ENCODE results near the gene PEDS1. TPM values are rescaled to one million over a fixed set of nuclear protein-coding genes. Genes with fewer than 3 reads are reported as not detected.

Gene PEDS1
- total RNA-seq, 1 experiment from 2014 or later = 26.0 TPM

DNA sequence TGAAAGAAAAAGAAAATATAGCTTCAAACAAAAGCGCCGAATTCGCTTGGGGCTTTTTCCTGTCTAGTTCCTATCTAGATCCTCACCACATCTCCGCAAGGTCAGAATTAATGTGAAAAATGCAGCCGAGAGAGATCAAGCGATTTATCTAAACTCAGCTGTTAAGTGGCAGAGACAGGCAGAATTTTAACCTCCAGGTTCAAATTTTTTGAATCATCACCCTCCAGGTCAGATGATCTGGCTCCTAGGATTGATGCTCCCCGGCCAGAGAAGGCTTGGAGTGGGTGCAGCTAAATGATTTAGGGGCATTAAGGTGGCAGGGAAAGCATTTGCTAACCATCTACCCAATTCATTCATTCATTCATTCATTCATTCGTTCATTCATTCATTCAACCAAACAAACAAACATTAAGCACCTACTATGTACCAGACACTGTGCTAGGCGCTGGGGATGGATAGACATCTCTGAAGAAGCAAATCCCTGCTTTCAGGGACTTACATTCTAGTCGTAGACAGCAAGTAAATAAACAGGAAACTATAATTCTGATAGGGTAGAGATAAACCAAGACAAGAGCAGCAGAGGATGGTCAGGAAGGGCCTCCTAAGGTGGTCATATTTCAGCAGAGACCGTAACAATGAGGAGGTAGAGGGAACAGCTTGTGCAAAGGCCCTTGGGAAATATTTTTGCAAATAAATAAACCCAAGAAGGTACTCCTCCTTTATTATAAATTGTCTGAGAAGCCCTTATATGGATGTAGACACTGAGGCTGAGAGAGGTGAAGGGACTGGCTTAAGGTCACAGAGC, 39.9 kb downstream of the PEDS1 start:
- H3K4me1 Mint-ChIP-seq (ENCODE audit: insufficient read depth, unreplicated experiment) = peaks cover 55% of the 10 kb centered on the region
- ChIA-PET CTCF (interaction anchor here (0.6 to 20.7 kb wide), 15 partner anchors 8 to 948 kb away, joined by 3 to 696 read pairs (median 4); partner anchors contain the start of gene PEDS1), POLR2A (interaction anchor here (0.6 to 12.6 kb wide), 24 partner anchors 8 to 845 kb away, joined by 3 to 386 read pairs (median 5); partner anchors contain the start of genes DPM1, MOCS3, PEDS1 and RNF114)
- H3K27me3 Mint-ChIP-seq (ENCODE audit: insufficient read depth, unreplicated experiment) = no peaks in the 10 kb centered on the region
- intact Hi-C loops (cut with micrococcal nuclease) = no loop called here
- H3K4me3 Mint-ChIP-seq (ENCODE audit: unreplicated experiment) = peak overlapping the region; percentile 83
- no peak for DNase-seq (ENCODE audit: unreplicated experiment)
- peaks cover 3% of the 10 kb centered on the region for H3K36me3 Mint-ChIP-seq (ENCODE audit: insufficient read depth, unreplicated experiment)
- peak overlapping the region; percentile 79 for H3K27ac Mint-ChIP-seq (ENCODE audit: low read depth, unreplicated experiment)
- TF ChIP-seq, protein P1, sequence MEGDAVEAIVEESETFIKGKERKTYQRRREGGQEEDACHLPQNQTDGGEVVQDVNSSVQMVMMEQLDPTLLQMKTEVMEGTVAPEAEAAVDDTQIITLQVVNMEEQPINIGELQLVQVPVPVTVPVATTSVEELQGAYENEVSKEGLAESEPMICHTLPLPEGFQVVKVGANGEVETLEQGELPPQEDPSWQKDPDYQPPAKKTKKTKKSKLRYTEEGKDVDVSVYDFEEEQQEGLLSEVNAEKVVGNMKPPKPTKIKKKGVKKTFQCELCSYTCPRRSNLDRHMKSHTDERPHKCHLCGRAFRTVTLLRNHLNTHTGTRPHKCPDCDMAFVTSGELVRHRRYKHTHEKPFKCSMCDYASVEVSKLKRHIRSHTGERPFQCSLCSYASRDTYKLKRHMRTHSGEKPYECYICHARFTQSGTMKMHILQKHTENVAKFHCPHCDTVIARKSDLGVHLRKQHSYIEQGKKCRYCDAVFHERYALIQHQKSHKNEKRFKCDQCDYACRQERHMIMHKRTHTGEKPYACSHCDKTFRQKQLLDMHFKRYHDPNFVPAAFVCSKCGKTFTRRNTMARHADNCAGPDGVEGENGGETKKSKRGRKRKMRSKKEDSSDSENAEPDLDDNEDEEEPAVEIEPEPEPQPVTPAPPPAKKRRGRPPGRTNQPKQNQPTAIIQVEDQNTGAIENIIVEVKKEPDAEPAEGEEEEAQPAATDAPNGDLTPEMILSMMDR (IDR thresholded peaks at IDR 0.05; ENCODE audit: unreplicated experiment) = no peak
- no peaks in the 10 kb centered on the region for H3K9me3 Mint-ChIP-seq (ENCODE audit: unreplicated experiment)
- BruUV-seq (replicated peaks) = TSS peak; percentile 64

DNA sequence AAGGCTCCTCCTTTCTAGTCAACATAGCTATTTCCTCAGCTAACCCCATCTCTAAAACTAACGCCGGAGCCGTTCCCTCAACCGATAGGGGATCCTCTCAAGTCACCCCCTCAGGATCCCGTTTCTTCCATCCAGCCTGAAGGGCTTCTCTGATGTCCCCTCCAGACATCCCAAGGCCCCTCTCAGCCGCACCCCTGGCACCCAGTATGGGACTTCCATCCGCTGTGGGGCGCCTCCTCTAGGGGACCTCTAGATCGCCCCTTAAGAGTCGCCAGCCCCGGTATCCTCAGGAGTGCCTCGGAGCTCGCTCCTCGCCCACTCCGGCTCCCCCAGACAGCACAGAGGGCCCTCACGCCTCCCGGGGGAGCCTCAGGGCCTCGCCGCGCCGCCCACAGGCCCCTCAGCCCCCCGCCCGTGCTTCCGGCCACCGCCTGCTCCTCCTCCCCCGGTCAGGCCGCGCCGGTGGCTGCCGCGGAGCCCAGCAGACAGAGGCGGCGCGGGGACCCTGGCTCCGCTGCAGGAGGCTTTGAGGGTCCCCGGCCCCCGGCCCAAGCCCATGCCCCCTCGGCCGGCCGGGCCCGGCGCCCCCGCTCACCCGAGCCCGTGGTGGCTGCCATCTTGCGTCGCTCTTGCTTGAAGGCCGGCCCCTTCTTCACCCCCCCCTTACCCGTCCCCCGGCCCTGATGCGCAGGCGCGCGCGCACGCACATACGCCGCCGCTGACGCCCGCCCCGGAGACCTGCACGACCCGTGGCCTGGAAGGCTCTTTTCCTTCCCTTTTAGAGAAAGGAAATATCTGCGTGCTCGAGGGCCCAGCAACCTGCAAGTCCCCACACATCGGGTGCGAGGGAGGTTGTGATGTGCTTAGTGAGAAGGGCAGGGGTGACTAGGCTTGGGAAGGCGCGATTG, 40.8 kb downstream of the PEDS1 start, which contains the start of gene UBE2V1:
TSS of gene UBE2V1 (minus strand) at position 639 of the 908 bp plus-strand sequence. CDS start at position 617, 22 bp downstream.
- TF ChIP-seq, protein P1 (IDR thresholded peaks at IDR 0.05; ENCODE audit: unreplicated experiment) = peak; percentile 32
- intact Hi-C loops (cut with micrococcal nuclease) = no loop called here
- Mint-ChIP-seq H3K36me3 (ENCODE audit: insufficient read depth, unreplicated experiment) (peaks cover 6% of the 10 kb centered on the region), H3K9me3 (ENCODE audit: unreplicated experiment) (no peaks in the 10 kb centered on the region), H3K4me1 (ENCODE audit: insufficient read depth, unreplicated experiment) (peaks cover 63% of the 10 kb centered on the region), H3K27me3 (ENCODE audit: insufficient read depth, unreplicated experiment) (no peaks in the 10 kb centered on the region), H3K4me3 (ENCODE audit: unreplicated experiment) (peak within 1 kb of the TSS; percentile 83), H3K27ac (ENCODE audit: low read depth, unreplicated experiment) (peak within 1 kb of the TSS; percentile 79)
- CTCF ChIA-PET = interaction anchor here (0.5 to 20.7 kb wide), 19 partner anchors 9 to 1341 kb away, joined by 3 to 696 read pairs (median 3); partner anchors contain the start of genes BCAS4 and PEDS1
- POLR2A ChIA-PET = interaction anchor here (0.5 to 12.6 kb wide), 33 partner anchors 7 to 1073 kb away, joined by 3 to 386 read pairs (median 4); partner anchors contain the start of genes CEBPB, DPM1, MOCS3 and PEDS1
- no TSS peak for BruUV-seq (replicated peaks)
- peak; percentile 81 for DNase-seq (ENCODE audit: unreplicated experiment)

DNA sequence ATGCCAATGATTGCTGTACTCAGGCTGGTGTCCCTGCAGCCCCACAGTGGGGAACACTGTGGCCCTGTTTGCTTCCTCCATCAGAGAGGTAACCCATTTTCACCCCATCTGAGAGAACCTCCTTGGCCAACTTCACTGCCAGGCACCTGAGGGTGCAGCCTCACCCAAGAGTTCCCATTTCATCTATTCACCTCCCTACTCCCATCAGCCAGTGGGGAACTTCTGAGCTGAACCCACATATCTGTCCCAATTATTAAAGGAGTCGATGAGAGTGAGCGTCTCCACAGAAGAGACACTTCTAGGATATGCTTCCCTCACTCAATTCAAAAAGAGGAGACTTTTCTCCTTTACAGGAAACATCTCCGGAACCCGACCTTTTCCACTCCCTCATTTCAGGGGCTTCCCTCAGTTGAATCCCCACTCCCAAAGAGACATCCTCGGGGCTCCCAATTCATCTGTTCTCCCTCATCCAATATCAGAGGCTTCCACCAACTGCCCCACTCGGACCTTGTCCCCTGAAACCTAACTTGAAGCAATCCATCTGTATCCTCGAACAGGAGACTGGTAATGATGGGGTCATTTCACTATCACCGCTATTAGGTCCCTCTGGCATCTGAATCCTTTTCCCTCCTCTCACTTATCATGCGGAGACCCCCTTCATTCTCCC, 41.6 kb downstream of the PEDS1 start:
- H3K9me3 Mint-ChIP-seq (ENCODE audit: unreplicated experiment) = no peaks in the 10 kb centered on the region
- TF ChIP-seq, protein P1 (IDR thresholded peaks at IDR 0.05; ENCODE audit: unreplicated experiment) = no peak

More for the DNA sequence above, 41.6 kb downstream of the PEDS1 start:
- no peaks in the 10 kb centered on the region for H3K27me3 Mint-ChIP-seq (ENCODE audit: insufficient read depth, unreplicated experiment)
- CTCF ChIA-PET = interaction anchor here (0.5 to 20.7 kb wide), 13 partner anchors 8 to 637 kb away, joined by 3 to 696 read pairs (median 5); partner anchors contain the start of gene PEDS1
- BruUV-seq (replicated peaks) = no TSS peak
- peak overlapping the region; percentile 83 for H3K4me3 Mint-ChIP-seq (ENCODE audit: unreplicated experiment)
- DNase-seq (ENCODE audit: unreplicated experiment) = no peak
- H3K4me1 Mint-ChIP-seq (ENCODE audit: insufficient read depth, unreplicated experiment) = peaks cover 70% of the 10 kb centered on the region
- POLR2A ChIA-PET = interaction anchor here (0.5 to 12.6 kb wide), 16 partner anchors 9 to 403 kb away, joined by 3 to 386 read pairs (median 9); partner anchors contain the start of genes CEBPB, PEDS1 and RNF114
- peaks cover 8% of the 10 kb centered on the region for H3K36me3 Mint-ChIP-seq (ENCODE audit: insufficient read depth, unreplicated experiment)
- H3K27ac Mint-ChIP-seq (ENCODE audit: low read depth, unreplicated experiment) = peak overlapping the region; percentile 79
- intact Hi-C loops (cut with micrococcal nuclease) = no loop called here

Data from MCF 10A (cell line).